A549 (cell line): ENCODE measurements around the gene C6orf58. TPM values are rescaled to one million over a fixed set of nuclear protein-coding genes. Genes with fewer than 3 reads are reported as not detected.

Experiments
- ATAC-seq, 2 experiments: fragments of 200-7000 bp in 1 of 2; fragments of >200 bp in 1 of 2; cut with Nextera tagmentation in 1 of 2; cut with Tn5 transposase in 1 of 2; 3 replicates each; pipeline versions ENCODE4 v1.8.0 to v1.9.1; 2018 to 2020; ENCODE audit warnings: mild to moderate bottlenecking in 1 of 2, moderate library complexity in 1 of 2
- CTCF ChIA-PET: fragments of 300-600 bp; sonication (Branson Sonifier 250); formaldehyde crosslinking; extraction: SDS; loops from one replicate; lab custom pipeline; 2021; ENCODE audit warnings: antibody characterized with exemption, inconsistent platforms; lab: Yijun Ruan, JAX
- POLR2A ChIA-PET: fragments of 350-600 bp; formaldehyde crosslinking; extraction: SDS; loops from one replicate; lab custom pipeline; 2021; ENCODE audit warnings: antibody characterized with exemption, inconsistent platforms; lab: Yijun Ruan, JAX
- DNase-seq, 2 experiments: peaks; one replicate each; pipeline versions ENCODE4 v3.0.0 to v3.0.0-alpha.2; 2011 to 2016; ENCODE audit warnings: low read depth in 1 of 2, low spot score in 1 of 2
- FAIRE-seq: peaks from 2 replicates; lab custom pipeline; 2011; peaks lifted over from hg19 to GRCh38; lab: Jason Lieb, UNC
- H3K27ac ChIP-seq, 2 experiments: fragments of >200 bp; sonication (Bioruptor Twin); formaldehyde crosslinking; 3 replicates each; pipeline ENCODE4 v1.5.1; 2016 to 2017
- H3K4me1 ChIP-seq: fragments of >200 bp; sonication (Bioruptor Twin); formaldehyde crosslinking; 3 replicates; pipeline ENCODE4 v1.6.1; 2016
- H3K4me2 ChIP-seq: fragments of >200 bp; sonication (Bioruptor Twin); formaldehyde crosslinking; 3 replicates; pipeline ENCODE4 v1.6.1; 2016
- H3K4me3 ChIP-seq: fragments of >200 bp; sonication (Bioruptor Twin); formaldehyde crosslinking; 3 replicates; pipeline ENCODE4 v1.5.1; 2016
- H3K9me3 ChIP-seq: fragments of >200 bp; sonication (Bioruptor Twin); formaldehyde crosslinking; 3 replicates; pipeline ENCODE4 v1.6.1; 2016
- BHLHE40 ChIP-seq: IDR thresholded peaks from 2 replicates; pipeline ENCODE4 v1.6.1; 2012; ENCODE audit warnings: low read depth, low read length, inconsistent platforms
- CBX8 ChIP-seq: fragments of 200-600 bp; sonication (generic); IDR thresholded peaks from 2 replicates; pipeline ENCODE4 v1.6.1; 2016
- CEBPB ChIP-seq, 2 experiments: fragments of >200 bp in 1 of 2; sonication (Bioruptor Twin) in 1 of 2; formaldehyde crosslinking in 1 of 2; IDR thresholded peaks; 2 replicates each; pipeline ENCODE4 v1.6.1; 2012 to 2016
- CHD2 ChIP-seq: fragments of 150-350 bp; IDR thresholded peaks from 2 replicates; pipeline ENCODE4 v1.6.1; 2014; ENCODE audit warnings: low read length; ENCODE audit not compliant: partially characterized antibody
- EHF ChIP-seq: fragments of 250-450 bp; sonication (Bioruptor Pico); IDR thresholded peaks from 2 replicates; pipeline ENCODE4 v1.5.0; 2020; ENCODE audit warnings: mild to moderate bottlenecking
- FOSB ChIP-seq: fragments of 250-450 bp; sonication (Bioruptor Pico); IDR thresholded peaks from 2 replicates; pipeline ENCODE4 v1.5.0; 2020; ENCODE audit warnings: mild to moderate bottlenecking, moderate library complexity
- HOXA7 ChIP-seq: fragments of 250-450 bp; sonication (Bioruptor Pico); IDR thresholded peaks from 2 replicates; pipeline ENCODE4 v1.5.0; 2020; ENCODE audit warnings: mild to moderate bottlenecking, moderate library complexity
- JUN ChIP-seq, 2 experiments: fragments of >200 bp; sonication (Bioruptor Twin); formaldehyde crosslinking; IDR thresholded peaks; 2 replicates in 1 of 2; 3 replicates in 1 of 2; pipeline ENCODE4 v1.6.1; 2016 to 2017
- KDM1A ChIP-seq: fragments of 200-600 bp; sonication (generic); IDR thresholded peaks from 2 replicates; pipeline ENCODE4 v1.6.1; 2016; ENCODE audit warnings: low read depth, mild to moderate bottlenecking
- NPAS2 ChIP-seq: fragments of 250-450 bp; sonication (Bioruptor Pico); IDR thresholded peaks from 2 replicates; pipeline ENCODE4 v1.8.0; 2022; ENCODE audit warnings: mild to moderate bottlenecking, moderate library complexity, borderline replicate concordance
- NR3C1 ChIP-seq: fragments of >200 bp; sonication (Bioruptor Twin); formaldehyde crosslinking; IDR thresholded peaks from 3 replicates; pipeline ENCODE4 v1.6.1; 2017
- PBX3 ChIP-seq: IDR thresholded peaks from 2 replicates; pipeline ENCODE4 v1.6.1; 2012
- PHF8 ChIP-seq: fragments of 200-600 bp; sonication (generic); IDR thresholded peaks from 2 replicates; pipeline ENCODE4 v1.6.1; 2016; ENCODE audit warnings: low read depth, mild to moderate bottlenecking, antibody characterized with exemption, moderate library complexity, borderline replicate concordance
- TFCP2L1 ChIP-seq: fragments of 250-450 bp; sonication (Bioruptor Pico); IDR thresholded peaks from 2 replicates; pipeline ENCODE4 v1.5.0; 2021; ENCODE audit warnings: mild to moderate bottlenecking
- ZFP36 ChIP-seq: fragments of 450-650 bp; IDR thresholded peaks from 2 replicates; pipeline ENCODE4 v1.6.1; 2014; ENCODE audit warnings: borderline replicate concordance; ENCODE audit not compliant: partially characterized antibody
- ZSCAN20 ChIP-seq: fragments of 250-450 bp; sonication (Bioruptor Pico); IDR thresholded peaks from 2 replicates; pipeline ENCODE4 v1.8.0; 2022; ENCODE audit warnings: mild to moderate bottlenecking, moderate library complexity
- WGBS: methylation state at CpG from one replicate; pipeline ENCODE4 v1.1.6; 2017; ENCODE audit errors: missing lambda C conversion rate; 5-methylcytosine and 5-hydroxymethylcytosine counted together
- polyA plus RNA-seq, 4 experiments: library from polyadenylated mRNA; depleted of rRNA in 3 of 4; stranded (reverse); fragments of >200 nt; fragmentation: RNase III in 1 of 4; extraction: RNeasy Plus Mini Kit Qiagen cat#74134 plus additional on column Dnase treatment in 1 of 4; gene quantifications; 2 replicates in 3 of 4; 3 replicates in 1 of 4; pipeline ENCODE4 v1.2.3, GENCODE V29; 2011 to 2017
- TF ChIP-seq, protein P1 (sequence below): fragments of 250-450 bp; sonication (Bioruptor Pico); IDR thresholded peaks from 2 replicates; pipeline ENCODE4 v1.5.0; 2021; ENCODE audit warnings: mild to moderate bottlenecking, moderate library complexity, borderline replicate concordance
- TF ChIP-seq, protein P2 (sequence below): fragments of >200 bp; sonication (Bioruptor Twin); formaldehyde crosslinking; IDR thresholded peaks from 3 replicates; pipeline ENCODE4 v1.5.1; 2016

C6orf58 gene
- polyA plus RNA-seq, 2 of the 4 experiments (the other 2 are of a cell fraction), result 0.12 TPM; not detected in 1

DNA sequence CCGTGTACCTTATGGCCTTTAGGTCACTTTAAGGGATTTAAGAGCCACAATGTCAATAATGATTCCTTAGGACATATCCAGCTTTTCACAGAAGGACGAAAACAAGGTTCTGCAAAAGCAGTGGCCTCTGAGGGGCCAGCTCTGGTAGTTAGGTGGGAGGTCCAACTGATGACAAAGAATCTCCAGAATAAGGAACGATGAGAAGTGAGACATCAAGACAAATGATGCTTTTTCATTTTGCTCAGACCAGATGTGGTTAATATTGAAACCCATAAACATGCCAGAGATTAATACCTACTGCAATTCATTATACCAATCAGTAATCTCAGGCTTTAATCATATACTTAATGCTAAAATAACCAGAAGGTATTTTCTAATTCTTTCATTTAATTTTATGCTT lies 1.9 kb downstream of the C6orf58 start:
- Histone ChIP-seq H3K4me3 (no peak overlapping the region), H3K27ac (no peak overlapping the region), H3K4me2 (no peak overlapping the region)
- FAIRE-seq (no peak), DNase-seq (no peak)
- 50% methylated on average over 3 of the region's 3 CpGs for WGBS
- ChIA-PET CTCF (no interaction called here), POLR2A (no interaction called here)
- TF ChIP-seq, protein P1, sequence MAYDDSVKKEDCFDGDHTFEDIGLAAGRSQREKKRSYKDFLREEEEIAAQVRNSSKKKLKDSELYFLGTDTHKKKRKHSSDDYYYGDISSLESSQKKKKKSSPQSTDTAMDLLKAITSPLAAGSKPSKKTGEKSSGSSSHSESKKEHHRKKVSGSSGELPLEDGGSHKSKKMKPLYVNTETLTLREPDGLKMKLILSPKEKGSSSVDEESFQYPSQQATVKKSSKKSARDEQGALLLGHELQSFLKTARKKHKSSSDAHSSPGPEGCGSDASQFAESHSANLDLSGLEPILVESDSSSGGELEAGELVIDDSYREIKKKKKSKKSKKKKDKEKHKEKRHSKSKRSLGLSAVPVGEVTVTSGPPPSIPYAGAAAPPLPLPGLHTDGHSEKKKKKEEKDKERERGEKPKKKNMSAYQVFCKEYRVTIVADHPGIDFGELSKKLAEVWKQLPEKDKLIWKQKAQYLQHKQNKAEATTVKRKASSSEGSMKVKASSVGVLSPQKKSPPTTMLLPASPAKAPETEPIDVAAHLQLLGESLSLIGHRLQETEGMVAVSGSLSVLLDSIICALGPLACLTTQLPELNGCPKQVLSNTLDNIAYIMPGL (CRISPR knock-in tag), result no peak
- TF ChIP-seq EHF (CRISPR knock-in tag) (no peak), ZFP36 (no peak), PHF8 (no peak), HOXA7 (CRISPR knock-in tag) (no peak), TFCP2L1 (no peak), FOSB (CRISPR knock-in tag) (no peak), JUN (IDR thresholded peaks at IDR 0.05) (no peak), NR3C1 (no peak), BHLHE40 (no peak), KDM1A (no peak), CHD2 (no peak)
- TF ChIP-seq, protein P2, sequence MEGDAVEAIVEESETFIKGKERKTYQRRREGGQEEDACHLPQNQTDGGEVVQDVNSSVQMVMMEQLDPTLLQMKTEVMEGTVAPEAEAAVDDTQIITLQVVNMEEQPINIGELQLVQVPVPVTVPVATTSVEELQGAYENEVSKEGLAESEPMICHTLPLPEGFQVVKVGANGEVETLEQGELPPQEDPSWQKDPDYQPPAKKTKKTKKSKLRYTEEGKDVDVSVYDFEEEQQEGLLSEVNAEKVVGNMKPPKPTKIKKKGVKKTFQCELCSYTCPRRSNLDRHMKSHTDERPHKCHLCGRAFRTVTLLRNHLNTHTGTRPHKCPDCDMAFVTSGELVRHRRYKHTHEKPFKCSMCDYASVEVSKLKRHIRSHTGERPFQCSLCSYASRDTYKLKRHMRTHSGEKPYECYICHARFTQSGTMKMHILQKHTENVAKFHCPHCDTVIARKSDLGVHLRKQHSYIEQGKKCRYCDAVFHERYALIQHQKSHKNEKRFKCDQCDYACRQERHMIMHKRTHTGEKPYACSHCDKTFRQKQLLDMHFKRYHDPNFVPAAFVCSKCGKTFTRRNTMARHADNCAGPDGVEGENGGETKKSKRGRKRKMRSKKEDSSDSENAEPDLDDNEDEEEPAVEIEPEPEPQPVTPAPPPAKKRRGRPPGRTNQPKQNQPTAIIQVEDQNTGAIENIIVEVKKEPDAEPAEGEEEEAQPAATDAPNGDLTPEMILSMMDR, result no peak
- TF ChIP-seq, all 56 proteins: peak for 0
- no peak for ATAC-seq
- H3K4me1 ChIP-seq, result peaks cover 12% of the 10 kb centered on the region; the same call in 2 of the 3 replicates
- H3K9me3 ChIP-seq, result 0 out of 3 replicates have a peak, but pooled peaks cover 5% of the 10 kb centered on the region

GRCh38 chr6:127581576-127581975 lies 4.6 kb downstream of the C6orf58 start:
- CTCF ChIA-PET, result no interaction called here
- ATAC-seq, result no peak

More at GRCh38 chr6:127581576-127581975, 4.6 kb downstream of the C6orf58 start:
- no peak for DNase-seq
- Histone ChIP-seq H3K4me3 (no peak overlapping the region), H3K9me3 (0 out of 3 replicates have a peak, but pooled peaks cover 5% of the 10 kb centered on the region), H3K4me1 (peaks cover 12% of the 10 kb centered on the region; the same call in 2 of the 3 replicates), H3K27ac (no peak overlapping the region), H3K4me2 (no peak overlapping the region)
- POLR2A ChIA-PET, result no interaction called here
- TF ChIP-seq PBX3 (no peak), ZSCAN20 (CRISPR knock-in tag) (no peak), CBX8 (no peak), NPAS2 (CRISPR knock-in tag) (no peak), JUN (IDR thresholded peaks at IDR 0.05) (no peak), CEBPB (IDR thresholded peaks at IDR 0.05) (no peak)
- TF ChIP-seq, protein P1 (CRISPR knock-in tag), result no peak
- no peak for FAIRE-seq
